HG03175 (cell line): Measurements from ENCODE around the gene PTGFRN.

ENCODE experiments used
- ATAC-seq: cut with Tn5 transposase; IDR thresholded peaks from one replicate; pipeline ENCODE4 v1.9.1; 2021; ENCODE audit warnings: mild to moderate bottlenecking, moderate library complexity; ENCODE audit not compliant: unreplicated experiment

PTGFRN gene

DNA sequence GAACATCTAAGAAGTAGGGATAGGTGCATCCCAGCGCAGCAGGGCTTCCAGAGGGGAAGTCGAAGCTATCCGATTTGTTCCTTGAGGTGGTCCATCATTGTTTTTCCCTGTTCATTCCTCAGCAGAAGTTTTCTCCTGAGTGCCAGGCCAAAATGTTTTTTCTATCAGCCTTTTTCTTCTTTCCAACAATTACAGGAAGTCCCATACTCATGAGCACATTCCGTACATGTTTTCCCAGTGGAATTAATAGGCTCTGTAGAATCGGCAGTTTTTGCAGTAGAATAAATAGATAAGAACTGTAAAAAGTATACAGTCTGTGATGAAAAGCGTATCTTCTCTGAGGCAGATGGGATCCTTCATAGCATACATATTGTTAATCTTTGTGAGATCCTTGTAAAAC is 116.6 kb downstream of the PTGFRN start:
- no peak for ATAC-seq

DNA sequence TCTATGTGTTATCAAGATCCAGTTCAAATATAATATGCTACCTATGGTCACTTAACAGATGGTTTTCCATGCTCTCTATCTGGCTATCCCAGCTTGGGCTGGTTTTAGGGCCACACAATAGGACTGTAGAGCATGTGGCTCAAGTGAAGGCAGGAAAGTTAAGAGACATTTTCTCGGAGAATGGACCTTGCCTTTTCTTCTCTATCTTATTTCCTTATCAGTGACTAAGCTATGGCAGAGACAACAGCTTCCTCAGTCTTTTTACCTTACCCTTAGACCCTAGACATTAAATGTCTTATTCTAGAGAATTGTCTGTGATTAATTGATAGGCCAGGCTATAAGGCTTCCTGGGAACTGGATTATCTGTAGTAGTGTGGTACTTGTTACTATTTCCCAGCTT is 120.0 kb downstream of the PTGFRN start:
- ATAC-seq: no peak

DNA sequence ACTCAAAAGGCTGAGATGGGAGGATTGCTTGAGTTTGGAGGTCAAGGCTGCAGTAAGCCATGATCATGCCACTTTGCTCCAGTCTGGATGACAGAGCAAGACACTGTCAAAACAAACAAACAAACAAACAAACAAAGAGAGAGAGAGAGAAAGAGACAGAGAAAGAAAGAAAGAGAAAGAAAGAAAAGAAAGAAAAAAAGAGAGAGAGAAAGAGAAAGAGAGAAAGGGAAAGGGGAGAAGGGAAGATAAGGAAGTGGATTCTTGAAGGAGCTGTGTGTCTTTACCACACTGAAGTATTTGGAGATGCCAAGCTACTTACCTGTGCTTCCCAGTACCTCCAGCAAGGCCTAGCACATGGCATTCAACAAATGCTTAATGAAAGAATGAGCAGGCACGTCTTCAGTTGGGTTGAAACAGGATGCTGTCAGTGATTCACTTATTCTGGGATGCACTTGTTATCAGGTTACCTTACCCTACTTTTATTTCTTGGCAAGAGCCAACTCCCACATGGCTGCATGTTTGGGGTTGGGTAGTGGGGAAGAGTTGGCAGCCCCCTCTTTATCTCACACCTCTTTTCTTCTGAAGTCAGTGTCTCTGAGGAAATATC is 120.7 kb downstream of the PTGFRN start:
- no peak for ATAC-seq

DNA sequence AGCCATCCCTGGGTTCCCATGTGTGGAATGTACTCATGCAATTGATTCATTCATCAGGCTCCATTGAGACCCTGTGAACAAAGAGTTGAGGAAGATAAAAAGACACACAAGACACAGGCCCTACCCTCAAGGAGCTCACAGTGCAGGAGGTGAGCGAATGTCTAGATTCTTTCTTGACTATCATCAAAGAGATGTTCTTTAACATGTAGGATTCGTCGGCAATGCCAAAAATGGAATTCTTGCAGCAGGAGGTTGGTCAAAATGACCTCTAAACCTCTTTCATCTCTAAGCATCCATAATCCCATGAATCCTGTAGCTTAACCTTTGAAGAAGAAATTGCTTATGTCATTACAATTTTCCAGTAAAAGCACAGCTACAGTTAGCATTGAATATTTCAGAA is 122.5 kb downstream of the PTGFRN start:
- no peak for ATAC-seq

DNA sequence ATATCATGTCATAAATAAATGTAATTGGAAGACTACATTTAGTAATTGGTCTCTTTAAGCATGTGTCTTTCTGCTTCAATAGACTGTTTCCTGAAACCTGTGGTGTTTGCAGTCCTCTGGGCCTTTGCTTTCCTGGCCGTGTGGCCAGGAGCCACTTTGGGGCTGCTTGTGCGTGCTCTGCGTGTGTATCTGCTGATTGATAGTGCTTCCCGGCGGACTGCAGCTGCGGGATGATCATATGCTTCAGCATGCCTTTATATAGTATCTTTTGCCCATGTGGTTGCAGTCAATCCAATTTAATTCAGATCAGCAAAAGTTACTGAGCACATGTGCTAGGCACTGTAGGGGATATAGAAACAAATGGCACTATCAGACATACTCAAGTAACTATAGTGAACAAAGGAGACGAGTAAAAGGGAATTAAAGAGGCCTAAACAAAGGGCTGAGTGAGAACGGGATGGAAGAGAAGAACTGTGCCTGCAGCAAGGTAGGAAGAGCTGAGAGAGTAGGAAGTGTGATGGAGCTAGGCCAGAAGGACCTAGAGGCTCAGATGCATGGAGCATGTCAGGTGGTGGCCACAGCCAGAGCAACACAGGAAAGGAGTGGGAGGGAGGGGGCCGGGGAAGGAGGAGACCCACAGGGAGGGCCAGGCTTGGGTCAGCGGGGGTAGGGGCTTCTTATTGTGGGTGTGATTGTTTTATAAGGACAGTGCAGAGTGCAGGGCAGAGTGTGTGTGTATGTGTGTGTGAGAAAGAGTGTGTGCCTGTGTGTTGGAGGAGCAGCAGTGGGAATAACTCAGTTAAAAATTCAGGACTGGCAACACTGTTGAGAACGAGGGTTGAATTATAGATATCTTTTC is 123.2 kb downstream of the PTGFRN start:
- no peak for ATAC-seq

- no peak for ATAC-seq
Observed at GRCh38 chr1:117033772-117034171, 124.1 kb downstream of the PTGFRN start.

- ATAC-seq: no peak
Observed at GRCh38 chr1:117034791-117035290, 125.1 kb downstream of the PTGFRN start.

GRCh38 chr1:117036018-117036461 is 126.3 kb downstream of the PTGFRN start:
- ATAC-seq: no peak

GRCh38 chr1:117037802-117038201 is 128.1 kb downstream of the PTGFRN start:
- no peak for ATAC-seq

GRCh38 chr1:117038236-117038635 is 128.5 kb downstream of the PTGFRN start:
- no peak for ATAC-seq
